GM23248 (cell line): Measurements from ENCODE around the gene ZNF502. TPM values are rescaled to one million over a fixed set of nuclear protein-coding genes. Genes with fewer than 3 reads are reported as not detected.

Experiments used
- DNase-seq: peaks from one replicate; pipeline ENCODE4 v3.0.0-alpha.2; 2015
- H2AFZ ChIP-seq: fragments of 200-600 bp; sonication (generic); 2 replicates; pipeline ENCODE4 v1.6.1; 2016; ENCODE audit warnings: antibody characterized with exemption
- H3F3A ChIP-seq: fragments of 200-600 bp; sonication (generic); 2 replicates; pipeline ENCODE4 v1.6.1; 2016; ENCODE audit warnings: mild to moderate bottlenecking, antibody characterized with exemption, mixed run types; ENCODE audit not compliant: insufficient read depth
- H3K27ac ChIP-seq: fragments of 200-600 bp; sonication (generic); 2 replicates; pipeline ENCODE4 v1.5.1; 2016; ENCODE audit warnings: mild to moderate bottlenecking
- H3K27me3 ChIP-seq: fragments of 200-600 bp; sonication (generic); replicated peaks from 2 replicates; pipeline ENCODE4 v1.6.1; 2016; ENCODE audit warnings: mild to moderate bottlenecking; ENCODE audit not compliant: insufficient read depth
- H3K36me3 ChIP-seq: fragments of 200-600 bp; sonication (generic); 2 replicates; pipeline ENCODE4 v1.6.1; 2016; ENCODE audit warnings: low read depth, mild to moderate bottlenecking
- H3K4me1 ChIP-seq: fragments of 200-600 bp; sonication (generic); 2 replicates; pipeline ENCODE4 v1.6.1; 2016; ENCODE audit warnings: mild to moderate bottlenecking; ENCODE audit not compliant: insufficient read depth
- H3K4me2 ChIP-seq: fragments of 200-600 bp; sonication (generic); one replicate; pipeline ENCODE4 v1.6.1; 2016; ENCODE audit warnings: mild to moderate bottlenecking; ENCODE audit not compliant: unreplicated experiment
- H3K4me3 ChIP-seq: fragments of 200-600 bp; sonication (generic); 2 replicates; pipeline ENCODE4 v1.5.1; 2016; ENCODE audit warnings: mild to moderate bottlenecking
- H3K79me2 ChIP-seq: fragments of 200-600 bp; sonication (generic); 2 replicates; pipeline ENCODE4 v1.6.1; 2016; ENCODE audit warnings: mild to moderate bottlenecking; ENCODE audit not compliant: insufficient read depth
- H3K9ac ChIP-seq: fragments of 200-600 bp; sonication (generic); 2 replicates; pipeline ENCODE4 v1.6.1; 2016; ENCODE audit warnings: mild to moderate bottlenecking
- H3K9me2 ChIP-seq: fragments of 200-600 bp; sonication (generic); 2 replicates; pipeline ENCODE4 v1.6.1; 2016; ENCODE audit warnings: mixed run types, mild to moderate bottlenecking, moderate library complexity; ENCODE audit not compliant: insufficient read depth
- H3K9me3 ChIP-seq: fragments of 200-600 bp; sonication (generic); one replicate; pipeline ENCODE4 v1.6.1; 2017; ENCODE audit warnings: low read depth
- H4K20me1 ChIP-seq: fragments of 200-600 bp; sonication (generic); 2 replicates; pipeline ENCODE4 v1.6.0; 2016; ENCODE audit not compliant: insufficient read depth
- EZH2 ChIP-seq: fragments of 200-600 bp; sonication (generic); IDR thresholded peaks from 2 replicates; pipeline ENCODE4 v1.6.1; 2018; ENCODE audit warnings: antibody characterized with exemption, mild to moderate bottlenecking; ENCODE audit not compliant: insufficient read depth, poor library complexity, severe bottlenecking
- EZH2phosphoT487 ChIP-seq: fragments of 200-600 bp; sonication (generic); IDR thresholded peaks from 2 replicates; pipeline ENCODE4 v1.6.1; 2018; ENCODE audit warnings: antibody characterized with exemption, moderate library complexity, mild to moderate bottlenecking, low read depth; ENCODE audit not compliant: insufficient read depth
- WGBS, 2 experiments: methylation state at CpG; one replicate each; pipeline ENCODE4 v1.1.6; 2015 to 2017; ENCODE audit warnings: low lambda C conversion rate in 2 of 2, low coverage in 1 of 2; ENCODE audit errors: missing lambda C conversion rate in 2 of 2; 5-methylcytosine and 5-hydroxymethylcytosine counted together
- in situ Hi-C: fragments of 300-500 bp; cut with MboI; formaldehyde crosslinking; loops from 2 replicates; pipeline ENCODE4 v1.15.0; 2020
- polyA plus RNA-seq: library from polyadenylated mRNA; unstranded; fragments of >200 nt; fragmentation: Nextera tagmentation; extraction: Ambion mirVana; gene quantifications from 2 replicates; pipeline ENCODE4 v1.2.1, GENCODE V29; 2016
- total RNA-seq: library from RNA; depleted of rRNA; stranded (reverse); fragments of >200 nt; shearing (Covaris generic); gene quantifications from 2 replicates; pipeline ENCODE4 v1.2.3, GENCODE V29; 2014

Gene ZNF502
- total and polyA plus RNA-seq, 2 experiments from 2014 or later = 2.4 to 3.8 TPM

DNA sequence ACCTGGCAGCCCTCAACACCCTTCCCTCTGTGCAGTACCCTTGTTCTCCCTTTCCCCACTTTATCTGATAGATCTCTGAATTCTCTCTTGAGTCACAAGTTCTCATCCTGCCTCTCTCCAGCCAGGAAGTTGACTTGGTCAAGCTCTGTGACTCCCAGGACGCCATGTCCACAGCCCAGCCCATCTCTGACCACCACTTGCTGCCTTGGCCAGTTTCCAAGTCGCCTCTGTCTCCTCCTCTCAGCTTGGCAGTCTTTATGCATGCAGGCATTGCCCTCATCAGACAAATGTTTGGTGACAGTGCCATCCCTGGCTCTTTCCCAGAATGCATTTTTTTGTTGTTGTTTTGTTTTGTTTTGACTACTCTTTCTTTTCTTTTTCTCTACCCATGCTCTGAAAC lies 38.2 kb upstream of the ZNF502 start:
- Histone ChIP-seq H3K4me3 (no peak overlapping the region), H3F3A (no peaks in the 10 kb centered on the region), H3K27ac (no peak overlapping the region), H3K9ac (no peak overlapping the region), H4K20me1 (no peaks in the 10 kb centered on the region), H2AFZ (no peak overlapping the region), H3K9me2 (no peaks in the 10 kb centered on the region), H3K4me2 (no peak overlapping the region), H3K36me3 (no peaks in the 10 kb centered on the region), H3K27me3 (no peaks in the 10 kb centered on the region), H3K79me2 (no peaks in the 10 kb centered on the region), H3K9me3 (no peaks in the 10 kb centered on the region), H3K4me1 (no peaks in the 10 kb centered on the region)
- in situ Hi-C loops = no loop called here
- DNase-seq = no peak
- WGBS, 2 experiments = 29 to 38% methylated on average over 2 of the region's 2 CpGs
- TF ChIP-seq EZH2phosphoT487 = no peak
- TF ChIP-seq EZH2 = no peak

DNA sequence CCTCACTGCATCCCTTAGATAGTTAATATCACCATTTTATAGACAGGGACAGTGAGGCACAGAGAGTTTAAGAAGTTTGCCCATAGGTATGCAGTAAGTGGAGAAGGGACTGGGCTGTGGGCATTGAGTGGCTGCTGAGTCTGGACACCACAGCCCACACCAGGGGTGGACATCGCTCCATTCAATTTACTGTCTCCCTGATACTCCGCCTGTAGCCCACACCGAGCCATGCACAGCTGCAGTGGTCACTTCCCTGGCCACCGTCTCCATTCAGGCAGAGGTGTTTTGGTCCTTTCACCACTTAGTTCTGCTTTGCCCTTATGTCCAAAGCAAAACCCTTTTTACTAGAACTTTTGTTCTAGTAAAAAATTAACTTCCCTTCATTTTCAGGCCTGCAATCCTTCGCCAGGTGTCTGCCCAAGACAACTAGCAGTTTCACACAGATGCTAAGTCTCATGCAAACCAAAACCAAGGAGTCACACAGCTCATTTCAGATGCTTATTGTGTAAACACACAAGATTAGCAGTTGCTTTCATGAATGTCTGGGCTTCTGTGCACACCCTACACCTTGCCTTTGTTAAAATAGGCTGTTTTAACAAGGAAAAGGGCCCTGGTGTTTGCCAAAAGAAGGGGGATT lies 33.9 kb upstream of the ZNF502 start:
- Histone ChIP-seq H3K9me2 (no peaks in the 10 kb centered on the region), H3K9me3 (no peaks in the 10 kb centered on the region), H3K79me2 (peaks cover 4% of the 10 kb centered on the region; the same call in 1 of the 2 replicates), H2AFZ (no peak overlapping the region), H3K4me2 (no peak overlapping the region), H3K4me3 (no peak overlapping the region), H3F3A (peaks cover 27% of the 10 kb centered on the region), H3K27ac (no peak overlapping the region), H3K27me3 (no peaks in the 10 kb centered on the region), H4K20me1 (no peaks in the 10 kb centered on the region), H3K36me3 (no peaks in the 10 kb centered on the region), H3K4me1 (peaks cover 17% of the 10 kb centered on the region), H3K9ac (no peak overlapping the region)
- WGBS, 2 experiments = 89 to 95% methylated on average over 5 of the region's 5 CpGs
- DNase-seq = no peak
- in situ Hi-C loops = no loop called here
- TF ChIP-seq EZH2 (no peak), EZH2phosphoT487 (no peak)

DNA sequence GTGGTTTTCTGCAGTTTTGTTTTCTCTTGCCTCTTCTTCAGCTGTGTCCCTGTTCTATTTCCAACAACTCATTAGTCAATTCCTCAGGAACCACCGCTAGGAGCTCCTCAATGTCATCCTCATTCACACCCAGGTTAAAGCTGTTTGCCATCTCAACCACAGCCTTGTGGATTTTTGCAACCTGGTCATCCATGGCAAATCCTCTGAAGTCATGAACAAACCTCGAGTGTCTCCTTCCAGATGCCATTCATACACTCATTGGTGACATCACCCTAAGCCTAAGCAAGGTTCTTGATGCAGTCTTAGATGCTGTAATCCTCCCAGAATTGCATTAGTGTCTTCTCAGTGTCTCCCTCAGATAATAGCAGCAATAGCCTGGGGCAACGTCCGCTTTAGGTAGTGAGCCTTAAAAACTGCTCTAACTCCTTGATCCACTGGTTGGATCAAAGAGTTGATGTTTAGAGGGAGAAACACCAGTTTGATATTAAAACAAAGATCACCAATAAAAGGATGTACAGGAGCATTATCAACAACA lies 31.5 kb upstream of the ZNF502 start:
- no peak overlapping the region for H3K27ac ChIP-seq
- 92 to 93% methylated on average over 4 of the region's 4 CpGs for WGBS, 2 experiments

DNA sequence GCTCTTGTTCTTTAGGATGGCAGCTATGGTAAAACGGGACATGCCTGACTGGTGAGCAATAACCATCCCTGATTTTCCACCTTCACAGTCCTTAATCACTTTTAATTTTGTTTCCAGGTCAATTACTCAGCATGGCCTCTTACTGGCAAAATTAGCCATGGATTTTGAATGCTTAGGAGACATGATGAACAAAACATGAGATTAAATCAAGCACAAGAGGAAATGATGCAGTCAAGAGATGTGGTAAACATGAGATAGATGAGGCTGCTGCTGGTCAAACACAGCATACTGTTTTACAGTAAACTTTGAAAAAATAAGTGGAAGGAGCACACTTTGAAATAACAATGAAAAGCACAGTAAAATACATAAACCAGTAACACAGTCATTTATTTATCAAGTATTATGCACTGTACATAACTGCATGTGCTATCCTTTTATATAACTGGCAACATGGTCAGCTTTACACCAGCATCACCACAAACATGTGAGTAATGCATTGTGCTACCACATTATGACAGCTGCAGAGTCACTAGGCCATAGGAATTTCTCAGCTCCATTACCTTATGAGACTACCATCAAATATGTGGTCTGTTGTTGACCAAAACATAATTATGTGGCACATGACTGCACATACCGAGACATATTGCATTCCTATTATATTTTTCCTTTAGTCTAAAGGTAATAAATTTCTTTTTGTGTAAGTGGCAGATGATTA lies 30.1 kb upstream of the ZNF502 start:
- in situ Hi-C loops = no loop called here
- H3K9me3 ChIP-seq = no peaks in the 10 kb centered on the region
- peak; percentile 80 for DNase-seq
- peaks cover 27% of the 10 kb centered on the region for H3F3A ChIP-seq
- no peaks in the 10 kb centered on the region for H3K27me3 ChIP-seq
- H3K9me2 ChIP-seq = no peaks in the 10 kb centered on the region
- peak overlapping the region; percentile 23; the same call in 1 of the 2 replicates for H3K9ac ChIP-seq
- no peak overlapping the region for H3K4me3 ChIP-seq
- no peaks in the 10 kb centered on the region for H4K20me1 ChIP-seq
- peak overlapping the region; percentile 77 for H3K27ac ChIP-seq
- H3K36me3 ChIP-seq = no peaks in the 10 kb centered on the region
- H3K79me2 ChIP-seq = peaks cover 10% of the 10 kb centered on the region; the same call in 1 of the 2 replicates
- 40 to 41% methylated on average over 2 of the region's 2 CpGs for WGBS, 2 experiments
- peaks cover 17% of the 10 kb centered on the region for H3K4me1 ChIP-seq
- H3K4me2 ChIP-seq = peak overlapping the region; percentile 4
- H2AFZ ChIP-seq = no peak overlapping the region
- TF ChIP-seq EZH2phosphoT487 = 0 out of 2 replicates have a peak, but pooled peaks have one; percentile 68
- no peak for TF ChIP-seq EZH2

More for the DNA sequence above, 31.5 kb upstream of the ZNF502 start:
- in situ Hi-C loops = no loop called here
- peak; percentile 27 for DNase-seq
- Histone ChIP-seq H3K9ac (no peak overlapping the region), H3K4me3 (no peak overlapping the region), H2AFZ (no peak overlapping the region), H3K9me3 (no peaks in the 10 kb centered on the region), H3K36me3 (no peaks in the 10 kb centered on the region), H3F3A (peaks cover 27% of the 10 kb centered on the region), H4K20me1 (no peaks in the 10 kb centered on the region), H3K27me3 (no peaks in the 10 kb centered on the region), H3K79me2 (peaks cover 10% of the 10 kb centered on the region; the same call in 1 of the 2 replicates), H3K4me1 (peaks cover 17% of the 10 kb centered on the region), H3K9me2 (no peaks in the 10 kb centered on the region), H3K4me2 (no peak overlapping the region)
- TF ChIP-seq EZH2 = no peak
- no peak for TF ChIP-seq EZH2phosphoT487
